ENCODE results near the gene MDM4.
"Not testable (repeated sequence)": the region's sequence is repeated elsewhere in the genome, so short reads cannot be mapped to it uniquely, and the experiment has no call there.

Gene MDM4

GRCh38 chr1:204562075-204562990 lies 46.1 kb downstream of the MDM4 start:
- DNase-seq (ENCODE audit: low read depth) = no peak

GRCh38 chr1:204563307-204563706 lies 47.1 kb downstream of the MDM4 start:
- DNase-seq (ENCODE audit: low read depth) = no peak

GRCh38 chr1:204563780-204564179 lies 47.6 kb downstream of the MDM4 start:
- no peak for DNase-seq (ENCODE audit: low read depth)

GRCh38 chr1:204564835-204565234 lies 48.6 kb downstream of the MDM4 start:
- no peak for DNase-seq (ENCODE audit: low read depth)

- DNase-seq (ENCODE audit: low read depth) = peak; percentile 52
Measured at GRCh38 chr1:204565617-204566582, 49.7 kb downstream of the MDM4 start.

GRCh38 chr1:204566583-204566955 lies 50.4 kb downstream of the MDM4 start:
- no peak for DNase-seq (ENCODE audit: low read depth)

GRCh38 chr1:204567071-204567470 lies 50.9 kb downstream of the MDM4 start:
- DNase-seq (ENCODE audit: low read depth) = no peak

- DNase-seq (ENCODE audit: low read depth) = no peak
Measured at GRCh38 chr1:204568576-204569315, 52.5 kb downstream of the MDM4 start.

- DNase-seq (ENCODE audit: low read depth) = no peak
Measured at GRCh38 chr1:204569478-204569877, 53.3 kb downstream of the MDM4 start.

- not testable (repeated sequence) for DNase-seq (ENCODE audit: low read depth)
Measured at GRCh38 chr1:204570021-204570420, 53.8 kb downstream of the MDM4 start.

- DNase-seq (ENCODE audit: low read depth) = no peak
Measured at GRCh38 chr1:204571128-204571527, 54.9 kb downstream of the MDM4 start.

- DNase-seq (ENCODE audit: low read depth) = no peak
Measured at GRCh38 chr1:204571631-204572030, 55.4 kb downstream of the MDM4 start.

GRCh38 chr1:204572923-204573922 lies 57.0 kb downstream of the MDM4 start:
- no peak for DNase-seq (ENCODE audit: low read depth)

- DNase-seq (ENCODE audit: low read depth) = no peak
Measured at GRCh38 chr1:204574016-204574864, 58.0 kb downstream of the MDM4 start.

GRCh38 chr1:204574865-204575163 lies 58.6 kb downstream of the MDM4 start:
- DNase-seq (ENCODE audit: low read depth) = no peak

GRCh38 chr1:204575221-204576190 lies 59.3 kb downstream of the MDM4 start:
- no peak for DNase-seq (ENCODE audit: low read depth)

GRCh38 chr1:204576422-204576821 lies 60.2 kb downstream of the MDM4 start:
- DNase-seq (ENCODE audit: low read depth) = no peak

GRCh38 chr1:204577794-204578478 lies 61.7 kb downstream of the MDM4 start:
- no peak for DNase-seq (ENCODE audit: low read depth)
